ENCODE measurements around the gene SGK1.

The SGK1 gene

GRCh38 chr6:134351615-134352474 lies 33.9 kb upstream of the SGK1 start:
- H3K27ac ChIP-seq: peak overlapping the region; percentile 83
- no peak for TF ChIP-seq CTCF (conservative IDR thresholded peaks at IDR 0.05; ENCODE audit: low read depth, low read length)
- no peaks in the 10 kb centered on the region for H4K20me1 ChIP-seq (ENCODE audit: insufficient read depth)
- H3K27me3 ChIP-seq (ENCODE audit: insufficient read depth, low read depth): no peaks in the 10 kb centered on the region
- peaks cover 34% of the 10 kb centered on the region for H3K4me1 ChIP-seq (ENCODE audit: low read depth, poor library complexity, severe bottlenecking)
- peak overlapping the region; percentile 77 for H3K4me2 ChIP-seq
- H3K4me3 ChIP-seq (IDR thresholded peaks at IDR 0.05; ENCODE audit: insufficient read depth, low read depth, low read length): no peak overlapping the region
- H2AFZ ChIP-seq (ENCODE audit: low read depth): peak overlapping the region; percentile 64
- peak overlapping the region; percentile 54 for H3K9ac ChIP-seq
- H3K79me2 ChIP-seq (ENCODE audit: insufficient read depth, low read depth): no peaks in the 10 kb centered on the region
- no peaks in the 10 kb centered on the region for H3K36me3 ChIP-seq (ENCODE audit: insufficient read depth)

DNA sequence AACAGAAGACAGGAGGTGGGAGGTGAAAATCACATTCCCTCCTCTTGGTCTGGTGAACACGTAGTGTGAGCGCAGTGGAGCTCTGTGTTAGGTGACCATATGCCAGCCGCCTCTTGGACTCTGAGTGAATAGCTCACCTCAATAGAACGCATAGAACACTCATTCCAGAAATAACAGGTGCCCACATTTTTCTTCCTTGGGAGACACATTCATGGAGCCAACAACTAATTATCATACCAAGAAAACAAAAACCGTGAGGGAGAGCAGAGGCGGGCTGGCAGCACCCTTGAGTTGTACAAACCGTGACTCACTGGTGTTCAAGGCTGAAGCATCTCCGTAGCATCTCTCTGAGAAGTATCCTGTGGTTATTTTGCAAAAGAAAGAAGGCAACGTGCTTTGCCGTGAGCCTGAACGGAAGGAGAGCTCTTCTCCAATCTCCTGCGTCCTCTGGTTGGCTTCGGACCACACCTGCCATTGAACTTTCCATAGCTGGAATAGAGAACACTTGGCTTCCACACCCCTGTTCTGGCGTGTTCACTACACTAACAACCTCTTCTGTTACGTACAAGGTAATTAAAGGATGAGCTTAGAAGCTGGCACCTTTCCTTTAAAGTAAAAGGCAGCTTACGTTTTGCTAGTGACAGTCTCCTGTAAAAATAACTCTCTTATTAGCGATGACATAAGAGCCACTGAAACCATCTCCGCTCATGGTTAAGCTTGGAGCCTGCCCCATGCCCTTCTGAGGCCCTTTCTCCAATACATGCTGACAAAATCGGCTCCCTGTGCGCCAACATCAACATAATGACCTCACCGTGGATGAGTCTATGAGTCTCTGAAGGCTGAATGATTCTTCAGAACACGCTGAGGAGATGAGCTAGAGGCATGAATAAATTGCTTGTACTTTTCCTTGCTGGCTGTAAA lies 30.2 kb upstream of the SGK1 start:
- H3K27me3 ChIP-seq (ENCODE audit: insufficient read depth, low read depth): no peaks in the 10 kb centered on the region
- no peaks in the 10 kb centered on the region for H3K79me2 ChIP-seq (ENCODE audit: insufficient read depth, low read depth)
- no peak overlapping the region for H3K4me3 ChIP-seq (IDR thresholded peaks at IDR 0.05; ENCODE audit: insufficient read depth, low read depth, low read length)
- H3K27ac ChIP-seq: no peak overlapping the region
- H3K9ac ChIP-seq: no peak overlapping the region
- no peak overlapping the region for H3K4me2 ChIP-seq
- H3K4me1 ChIP-seq (ENCODE audit: low read depth, poor library complexity, severe bottlenecking): peaks cover 27% of the 10 kb centered on the region
- no peak overlapping the region for H2AFZ ChIP-seq (ENCODE audit: low read depth)
- TF ChIP-seq CTCF (conservative IDR thresholded peaks at IDR 0.05; ENCODE audit: low read depth, low read length): no peak
- no peaks in the 10 kb centered on the region for H4K20me1 ChIP-seq (ENCODE audit: insufficient read depth)
- no peaks in the 10 kb centered on the region for H3K36me3 ChIP-seq (ENCODE audit: insufficient read depth)

GRCh38 chr6:134346932-134347545 lies 29.1 kb upstream of the SGK1 start:
- H3K36me3 ChIP-seq (ENCODE audit: insufficient read depth): no peaks in the 10 kb centered on the region
- no peak overlapping the region for H3K27ac ChIP-seq
- H3K4me1 ChIP-seq (ENCODE audit: low read depth, poor library complexity, severe bottlenecking): peaks cover 17% of the 10 kb centered on the region
- H3K79me2 ChIP-seq (ENCODE audit: insufficient read depth, low read depth): no peaks in the 10 kb centered on the region
- H3K4me2 ChIP-seq: no peak overlapping the region
- no peak overlapping the region for H3K4me3 ChIP-seq (IDR thresholded peaks at IDR 0.05; ENCODE audit: insufficient read depth, low read depth, low read length)
- no peaks in the 10 kb centered on the region for H3K27me3 ChIP-seq (ENCODE audit: insufficient read depth, low read depth)
- no peaks in the 10 kb centered on the region for H4K20me1 ChIP-seq (ENCODE audit: insufficient read depth)
- no peak overlapping the region for H3K9ac ChIP-seq
- no peak for TF ChIP-seq CTCF (conservative IDR thresholded peaks at IDR 0.05; ENCODE audit: low read depth, low read length)
- H2AFZ ChIP-seq (ENCODE audit: low read depth): no peak overlapping the region

DNA sequence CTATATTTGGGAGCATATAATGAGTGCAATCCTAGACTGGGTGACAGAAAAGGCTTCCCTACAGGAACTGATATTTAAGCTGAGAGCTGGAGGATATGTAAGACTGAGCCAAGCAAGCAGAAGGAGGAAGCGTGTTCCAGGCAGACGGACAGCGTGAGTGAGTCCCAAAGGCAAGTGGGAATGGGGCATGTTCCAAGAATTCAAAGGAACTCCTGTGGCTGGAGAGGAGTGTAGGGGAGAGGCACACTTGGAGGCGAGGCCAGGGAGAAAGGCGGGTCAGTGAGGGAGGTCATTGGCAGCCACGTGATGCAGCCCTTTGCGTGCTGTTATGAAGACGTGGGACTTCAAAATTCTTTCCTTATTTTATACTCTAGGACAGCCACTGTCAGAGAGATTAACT lies 27.9 kb upstream of the SGK1 start:
- Histone ChIP-seq H3K9ac (no peak overlapping the region), H2AFZ (ENCODE audit: low read depth) (no peak overlapping the region), H3K4me1 (ENCODE audit: low read depth, poor library complexity, severe bottlenecking) (peaks cover 7% of the 10 kb centered on the region), H3K27ac (no peak overlapping the region), H3K4me2 (no peak overlapping the region), H3K4me3 (IDR thresholded peaks at IDR 0.05; ENCODE audit: insufficient read depth, low read depth, low read length) (no peak overlapping the region), H3K79me2 (ENCODE audit: insufficient read depth, low read depth) (no peaks in the 10 kb centered on the region), H3K36me3 (ENCODE audit: insufficient read depth) (no peaks in the 10 kb centered on the region), H4K20me1 (ENCODE audit: insufficient read depth) (no peaks in the 10 kb centered on the region), H3K27me3 (ENCODE audit: insufficient read depth, low read depth) (no peaks in the 10 kb centered on the region)
- TF ChIP-seq CTCF (conservative IDR thresholded peaks at IDR 0.05; ENCODE audit: low read depth, low read length): no peak

All from KMS-11 (cell line).